NCI-H526 treated with DMSO at 0.1 percent for 48 hours (cell line): ENCODE data around the gene NSL1.
"Not testable (repeated sequence)": the region's sequence is repeated elsewhere in the genome, so short reads cannot be mapped to it uniquely, and the experiment has no call there.

Source experiments
- DNase-seq: peaks from one replicate; lab custom pipeline; 2025; lab: John Stamatoyannopoulos, UW

The NSL1 gene

GRCh38 chr1:212782422-212783154 lies 9.0 kb downstream of the NSL1 start:
- DNase-seq: no peak

- DNase-seq: no peak
These were observed 10.4 kb downstream of the NSL1 start for GRCh38 chr1:212781225-212781624.

DNA sequence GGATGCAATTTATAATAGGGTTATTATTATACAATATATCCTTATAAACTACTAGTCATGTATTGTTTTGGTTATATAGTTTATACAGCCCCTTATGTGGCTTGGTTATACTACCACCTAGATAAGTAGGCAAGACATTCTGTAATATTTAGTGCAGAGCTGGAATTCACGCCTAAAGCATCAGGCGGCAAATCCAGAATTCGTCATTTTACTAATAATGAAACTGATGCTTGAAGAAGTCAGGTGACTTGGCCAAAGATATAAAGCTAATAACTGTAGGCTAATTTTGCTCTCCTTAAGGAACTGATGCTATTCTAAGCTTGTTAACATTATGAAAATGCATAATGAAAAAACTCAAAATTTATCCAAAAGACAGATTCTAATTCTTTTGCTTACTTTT lies 10.8 kb downstream of the NSL1 start:
- DNase-seq: no peak

GRCh38 chr1:212779086-212779485 lies 12.5 kb downstream of the NSL1 start:
- DNase-seq: not testable (repeated sequence)

DNA sequence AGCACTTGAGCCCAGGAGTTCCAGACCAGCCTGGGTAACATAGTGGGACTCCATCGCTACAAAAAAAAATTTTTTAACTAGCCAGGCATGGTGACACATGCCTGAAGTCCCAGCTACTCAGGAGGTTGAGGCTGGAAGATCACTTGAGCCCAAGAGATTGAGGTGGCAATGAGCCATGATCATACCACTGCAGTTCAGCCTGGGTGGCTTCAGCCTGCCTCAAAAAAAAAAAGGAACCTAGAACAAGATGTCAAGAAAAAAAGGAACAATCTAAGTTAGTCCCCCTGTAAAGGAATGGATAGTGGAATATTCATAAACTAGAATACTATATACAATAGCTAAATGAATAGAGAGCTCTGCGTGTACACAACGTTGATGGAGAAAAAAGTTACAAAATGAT lies 14.4 kb downstream of the NSL1 start:
- no peak for DNase-seq

DNA sequence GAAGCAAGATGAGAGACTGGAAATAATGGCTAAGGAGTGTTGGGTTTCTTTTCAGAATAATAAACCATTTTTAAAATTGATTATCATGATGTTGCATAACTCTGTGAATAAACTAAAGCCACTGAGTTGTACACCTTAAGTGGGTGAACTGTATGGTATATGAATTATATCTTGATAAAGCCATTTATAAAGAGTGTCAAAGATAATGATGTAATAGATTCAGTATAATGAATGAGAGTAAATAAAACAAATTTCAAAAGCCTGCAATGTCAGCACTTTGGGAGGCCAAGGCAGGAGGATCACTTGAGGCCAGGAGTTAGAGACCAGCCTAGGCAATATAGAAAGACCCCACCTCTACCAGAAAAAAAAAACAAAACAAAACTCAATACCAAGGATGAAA lies 16.3 kb downstream of the NSL1 start:
- DNase-seq: no peak

DNA sequence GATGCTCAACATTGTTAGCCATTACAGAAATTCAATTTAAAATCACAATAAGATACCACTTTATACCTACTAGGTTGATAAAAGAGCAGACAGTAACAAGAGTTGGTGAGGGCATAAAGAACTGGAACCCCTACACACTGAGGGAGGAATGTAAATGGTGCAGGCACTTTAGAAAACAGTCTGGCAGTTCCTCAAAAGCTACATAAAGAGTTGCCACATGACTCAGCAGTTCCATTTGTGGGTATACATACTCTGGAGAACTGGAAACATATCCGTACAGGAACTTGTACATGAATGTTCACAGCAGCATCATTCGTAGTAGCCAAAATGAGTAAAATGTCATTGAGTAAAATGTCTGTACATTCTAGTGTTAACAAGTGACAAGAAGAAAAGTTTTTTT lies 17.0 kb downstream of the NSL1 start:
- DNase-seq: no peak

- no peak for DNase-seq
These were observed 18.6 kb downstream of the NSL1 start for GRCh38 chr1:212773011-212773410.

GRCh38 chr1:212771341-212771740 lies 20.2 kb downstream of the NSL1 start:
- DNase-seq: no peak

DNA sequence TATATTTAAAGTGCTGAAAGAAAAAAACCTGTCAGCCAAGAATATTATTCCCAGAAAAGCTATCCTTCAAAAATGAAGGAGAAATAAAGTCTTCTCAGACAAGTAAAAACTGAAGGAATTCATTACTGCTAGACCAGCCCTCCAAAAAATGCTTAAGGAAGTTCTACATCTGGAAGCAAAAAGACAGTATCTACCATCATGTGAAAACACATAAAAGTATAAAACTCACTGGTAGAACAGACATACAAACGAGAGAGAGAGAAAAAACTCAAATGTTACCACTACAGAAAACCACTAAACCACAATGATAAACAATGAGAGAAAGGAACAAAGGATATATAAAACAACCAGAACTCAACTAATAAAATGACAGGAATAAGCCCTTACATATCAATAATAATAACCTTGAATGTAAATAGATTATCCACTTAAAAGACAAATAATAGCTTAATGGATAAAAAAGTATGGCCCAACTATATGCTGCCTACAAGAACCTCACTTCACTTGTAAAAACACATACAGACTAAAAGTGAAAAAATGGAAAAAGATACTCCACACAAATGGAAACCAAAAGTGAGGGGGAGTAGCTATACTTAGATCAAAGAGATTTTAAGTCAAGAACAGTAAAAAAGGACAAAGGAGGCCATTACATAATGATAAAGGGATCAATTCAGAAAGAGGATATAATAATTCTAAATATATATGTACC lies 22.0 kb downstream of the NSL1 start:
- DNase-seq: no peak

DNA sequence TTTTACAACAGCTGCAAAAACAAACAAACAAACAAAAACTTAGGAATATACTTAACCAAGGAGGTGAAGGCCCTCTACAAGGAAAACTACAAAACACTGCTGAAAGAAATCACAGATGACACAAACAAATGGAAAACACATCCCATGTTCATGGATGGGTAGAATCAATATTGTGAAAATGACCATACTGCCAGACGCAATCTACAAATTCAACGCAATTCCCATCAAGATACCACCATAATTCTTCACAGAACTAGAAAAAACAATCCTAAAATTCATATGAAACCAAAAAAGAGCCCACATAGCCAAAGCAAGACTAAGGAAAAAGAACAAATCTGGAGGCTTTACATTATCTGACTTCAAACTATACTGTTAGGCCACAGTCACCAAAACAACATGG lies 24.8 kb downstream of the NSL1 start:
- not testable (repeated sequence) for DNase-seq

GRCh38 chr1:212764718-212765281 lies 26.8 kb downstream of the NSL1 start:
- DNase-seq: not testable (repeated sequence)

DNA sequence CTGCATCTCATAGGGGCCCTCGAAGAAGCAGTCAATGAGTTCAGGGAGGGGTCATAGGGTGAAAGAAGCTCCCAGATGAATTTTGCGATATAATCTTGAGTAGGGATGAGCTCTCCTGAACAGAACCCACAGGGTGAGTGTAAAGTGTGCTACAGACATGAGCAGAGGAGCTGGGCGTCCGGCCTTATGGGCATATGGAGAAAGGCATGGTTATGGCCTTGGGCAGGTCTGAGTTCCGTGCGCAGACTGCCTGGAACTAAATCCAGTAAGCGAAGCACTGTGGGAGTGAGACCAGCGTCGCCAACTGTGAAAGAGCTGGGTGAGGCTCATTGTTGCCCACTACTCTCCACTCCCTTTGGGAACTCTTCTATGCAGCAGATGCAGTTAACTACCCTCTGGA lies 28.7 kb downstream of the NSL1 start:
- no peak for DNase-seq

DNA sequence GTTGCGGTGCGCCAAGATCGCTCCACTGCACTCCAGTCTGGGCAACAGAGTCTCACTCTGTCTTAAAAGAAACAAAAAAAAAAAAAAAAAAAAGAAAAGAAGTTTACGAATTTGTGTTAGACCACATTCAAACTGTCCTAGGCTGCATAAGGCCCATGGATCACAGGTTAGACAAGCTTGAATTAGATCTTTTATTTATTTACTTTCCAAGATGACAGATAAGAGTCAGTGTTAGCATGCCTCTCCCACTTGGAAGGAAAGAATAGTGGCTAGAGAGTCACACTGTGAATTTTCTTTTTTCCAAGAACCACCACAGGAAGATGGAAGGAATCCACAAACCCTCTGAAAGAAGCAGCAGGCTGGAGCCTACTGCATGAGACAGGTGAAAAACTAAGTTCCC lies 29.3 kb downstream of the NSL1 start:
- DNase-seq: no peak

DNA sequence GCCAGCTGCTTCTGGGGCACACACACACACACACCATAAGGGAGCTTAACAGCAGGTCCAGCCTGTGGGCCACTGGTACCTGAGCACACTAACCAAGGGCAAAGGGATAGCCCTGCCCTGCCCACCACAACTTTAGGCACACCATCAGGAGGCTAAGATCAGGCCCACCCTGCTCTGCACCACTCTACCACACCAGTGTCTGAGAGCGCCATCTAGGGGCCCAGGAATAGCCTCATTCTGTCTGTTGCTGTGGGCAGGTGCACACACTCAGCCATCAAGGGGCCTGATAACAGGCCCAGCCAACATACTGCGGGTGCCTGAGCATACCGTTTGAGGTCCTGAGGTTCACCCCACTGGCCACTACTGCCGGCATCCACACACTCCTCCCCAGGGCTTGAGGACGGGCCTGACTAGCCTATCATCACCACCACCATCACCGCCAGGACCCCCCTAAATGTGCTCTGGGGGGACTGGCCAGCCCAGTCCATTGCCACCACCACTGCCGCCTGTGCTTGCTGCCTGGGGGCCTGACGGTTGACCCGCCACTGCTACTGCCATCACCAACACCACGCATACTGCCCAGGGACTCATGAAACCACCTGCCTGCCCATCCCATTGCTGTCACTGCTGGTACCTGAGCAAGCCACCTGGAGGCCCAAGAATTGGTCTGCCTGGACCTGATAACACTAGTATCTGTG lies 31.3 kb downstream of the NSL1 start:
- DNase-seq: no peak

GRCh38 chr1:212759683-212760082 lies 31.9 kb downstream of the NSL1 start:
- DNase-seq: no peak

DNA sequence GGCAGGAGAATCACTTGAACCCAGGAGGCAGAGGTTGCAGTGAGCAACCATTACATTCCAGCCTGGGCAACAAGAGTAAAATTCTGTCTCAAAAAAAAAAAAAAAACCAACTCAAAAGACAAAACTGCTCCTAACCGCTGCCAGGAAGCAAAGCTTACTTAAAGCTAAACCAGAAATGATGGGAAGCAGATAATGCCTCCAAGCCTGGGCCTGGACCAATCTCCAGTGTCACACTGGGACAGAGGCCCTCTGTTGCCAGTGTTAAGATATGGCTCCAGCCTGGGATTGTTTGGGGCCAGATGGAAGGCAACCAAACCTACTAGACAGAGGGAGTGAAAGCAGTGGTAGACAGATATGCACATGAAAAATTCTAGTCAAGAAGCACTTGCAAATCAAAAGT lies 36.9 kb downstream of the NSL1 start:
- no peak for DNase-seq

DNA sequence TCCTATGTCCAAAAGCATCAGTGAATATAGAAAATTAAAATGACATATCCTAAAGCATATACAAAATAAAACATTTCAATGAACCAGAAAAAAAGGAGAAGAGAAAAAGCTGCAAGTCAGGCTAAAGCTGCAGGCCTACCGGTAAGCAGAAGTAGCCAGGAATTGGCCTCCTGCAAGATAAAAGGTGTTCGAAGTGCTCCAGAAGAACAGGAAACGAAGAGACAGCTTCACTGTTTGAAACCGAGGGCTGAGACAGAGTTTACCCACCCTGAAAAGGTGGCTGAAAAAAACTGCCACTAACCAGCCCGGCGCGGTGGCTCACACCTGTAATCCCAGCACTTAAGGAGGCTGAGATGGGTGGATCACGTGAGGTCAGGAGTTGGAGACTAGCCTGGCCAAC lies 37.4 kb downstream of the NSL1 start:
- DNase-seq: no peak

GRCh38 chr1:212753749-212754148 lies 37.8 kb downstream of the NSL1 start:
- no peak for DNase-seq

DNA sequence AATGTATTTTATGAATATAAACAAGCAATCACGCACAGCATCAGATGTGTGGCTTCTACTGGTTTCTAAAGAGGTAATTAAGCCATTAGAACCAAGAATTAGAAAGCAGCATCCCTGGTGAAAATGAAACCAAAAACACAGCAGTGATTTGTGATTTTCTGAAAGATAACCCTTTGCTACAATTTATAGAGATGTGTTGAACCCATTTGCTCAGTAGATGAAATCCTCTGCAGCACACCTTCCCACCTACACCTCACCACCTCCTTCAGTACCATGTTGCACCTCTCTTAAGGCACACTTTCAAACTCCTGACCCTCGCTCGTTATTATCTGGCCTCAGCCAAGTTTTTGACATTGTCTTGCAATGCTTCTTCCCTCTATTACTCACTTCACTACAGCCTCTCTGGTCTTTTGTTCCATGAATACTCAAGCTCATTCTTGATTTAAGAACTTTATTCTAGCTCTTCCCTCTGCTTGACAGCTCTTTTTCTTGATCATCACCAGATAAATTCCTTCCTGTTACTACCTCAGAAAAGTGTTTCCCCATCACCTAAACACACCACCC lies 38.6 kb downstream of the NSL1 start:
- no peak for DNase-seq

DNA sequence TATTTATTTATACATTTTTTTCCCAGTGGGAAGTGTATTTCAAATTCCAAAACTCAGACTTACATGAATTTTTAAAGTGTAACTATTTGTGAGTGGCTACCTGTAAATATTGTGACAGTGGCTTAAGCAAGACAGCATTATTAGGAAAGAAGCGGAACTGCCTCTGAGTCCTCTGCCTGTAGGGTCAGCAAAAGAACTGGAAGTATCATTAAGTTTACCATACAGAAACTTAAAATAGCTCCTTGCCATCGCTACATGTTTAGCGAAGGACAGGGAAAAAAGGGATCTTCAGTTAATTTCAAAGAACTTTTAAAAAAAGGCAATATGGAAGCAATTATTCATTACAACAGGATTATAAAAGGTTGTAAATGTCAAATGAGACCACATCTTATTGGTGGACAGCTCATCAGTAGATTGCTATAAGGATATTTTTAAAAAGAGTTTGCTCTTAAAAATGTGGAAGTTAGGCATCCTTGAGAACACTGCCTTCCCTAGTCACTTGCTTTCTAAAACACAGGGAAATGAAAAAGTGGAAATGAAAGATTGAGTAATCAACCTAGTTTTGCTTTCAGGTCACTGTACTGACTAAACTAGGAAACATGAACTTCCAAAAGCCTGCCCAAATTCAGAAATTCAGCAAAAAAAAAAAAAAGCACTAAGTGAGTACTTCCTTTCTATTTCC lies 39.2 kb downstream of the NSL1 start:
- no peak for DNase-seq
